K562 (cell line): ENCODE results near the gene KIF25.

Source experiments
- CEBPG ChIP-seq, 3 experiments: fragments of 200-800 bp in 1 of 3; sonication (Bioruptor generic) in 1 of 3; sonication (generic) in 1 of 3; formaldehyde crosslinking in 1 of 3; IDR thresholded peaks in 2 of 3; conservative IDR thresholded peaks in 1 of 3; 2 replicates each; pipeline versions ENCODE4 v1.6.1 to v1.8.0; 2016 to 2022; ENCODE audit warnings: missing compliant biosample characterization in 2 of 3, missing genetic modification characterization in 2 of 3, mild to moderate bottlenecking in 1 of 3, missing genetic modification reagents in 1 of 3
- ETV5 ChIP-seq: sonication (generic); formaldehyde crosslinking; IDR thresholded peaks from 2 replicates; pipeline ENCODE4 v1.4.0; 2020; ENCODE audit warnings: low read depth, mild to moderate bottlenecking, missing genetic modification reagents
- GABPA ChIP-seq: fragments of 200-800 bp; sonication (Bioruptor generic); conservative IDR thresholded peaks from 2 replicates; pipeline ENCODE4 v1.6.1; 2016; ENCODE audit warnings: low read depth, missing genetic modification characterization, missing compliant biosample characterization
- LARP7 ChIP-seq: fragments of 450-650 bp; IDR thresholded peaks from 2 replicates; pipeline ENCODE4 v1.6.1; 2016
- POLR2A ChIP-seq: fragments of 450-650 bp; conservative IDR thresholded peaks from 2 replicates; pipeline ENCODE4 v1.6.1; 2016
- SMAD3 ChIP-seq: fragments of 450-650 bp; formaldehyde crosslinking; conservative IDR thresholded peaks from 2 replicates; pipeline ENCODE4 v1.4.0; 2020; ENCODE audit warnings: mild to moderate bottlenecking
- ZBTB1 ChIP-seq: sonication (generic); formaldehyde crosslinking; IDR thresholded peaks from 2 replicates; pipeline ENCODE4 v1.8.1; 2023; ENCODE audit warnings: missing genetic modification reagents, low read depth, mild to moderate bottlenecking, borderline replicate concordance
- ZNF316 ChIP-seq: fragments of 450-650 bp; IDR thresholded peaks from 2 replicates; pipeline ENCODE4 v1.6.1; 2016
- ZNF384 ChIP-seq: IDR thresholded peaks from 2 replicates; pipeline ENCODE4 v1.6.1; 2012; ENCODE audit warnings: low read depth, low read length, improper control_type of control experiment
- TF ChIP-seq, protein P1 (sequence below), 3 experiments: fragments of 200-800 bp in 1 of 3; sonication (Bioruptor generic) in 1 of 3; sonication (generic) in 1 of 3; formaldehyde crosslinking in 1 of 3; IDR thresholded peaks; 2 replicates each; pipeline versions ENCODE4 v1.6.1 to v1.8.0; 2016 to 2022; ENCODE audit warnings: mild to moderate bottlenecking in 2 of 3, missing compliant biosample characterization in 2 of 3, missing genetic modification characterization in 2 of 3, missing genetic modification reagents in 1 of 3
- TF ChIP-seq, protein P2 (sequence below), 3 experiments: IDR thresholded peaks in 2 of 3; conservative IDR thresholded peaks in 1 of 3; 2 replicates each; pipeline ENCODE4 v1.5.1; 2011 to 2012; ENCODE audit warnings: low read length in 3 of 3, mild to moderate bottlenecking in 3 of 3, control low read depth in 2 of 3, improper control_type of control experiment in 1 of 3, inconsistent platforms in 1 of 3, low read depth in 1 of 3, mixed read lengths in 1 of 3, moderate library complexity in 1 of 3; ENCODE audit not compliant: insufficient read depth in 2 of 3
- TF ChIP-seq, protein P3 (sequence below): fragments of 450-650 bp; conservative IDR thresholded peaks from 2 replicates; pipeline ENCODE4 v1.6.1; 2016; ENCODE audit warnings: missing genetic modification characterization, low read depth, mild to moderate bottlenecking, control low read depth, missing compliant biosample characterization

DNA sequence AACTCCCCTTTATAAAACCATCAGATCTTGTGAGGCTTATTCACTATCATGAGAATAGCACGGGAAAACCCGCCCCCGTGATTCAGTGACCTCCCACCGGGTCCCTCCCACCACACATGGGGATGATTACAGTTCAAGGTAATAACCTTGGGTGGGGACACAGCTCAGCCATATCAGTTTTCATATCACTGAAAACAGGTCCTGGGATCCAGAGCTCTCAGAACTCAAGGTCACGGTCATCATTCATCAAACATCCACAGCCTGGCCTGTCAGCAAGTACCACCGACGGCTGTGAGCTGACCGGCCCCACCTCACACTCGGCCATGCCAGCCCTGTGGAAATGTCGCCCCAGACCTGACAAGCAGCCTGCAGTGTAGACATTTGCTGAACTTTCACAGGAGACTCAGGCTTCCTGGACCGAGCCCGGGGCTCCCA lies 95.6 kb downstream of the KIF25 start:
- TF ChIP-seq, protein P1, sequence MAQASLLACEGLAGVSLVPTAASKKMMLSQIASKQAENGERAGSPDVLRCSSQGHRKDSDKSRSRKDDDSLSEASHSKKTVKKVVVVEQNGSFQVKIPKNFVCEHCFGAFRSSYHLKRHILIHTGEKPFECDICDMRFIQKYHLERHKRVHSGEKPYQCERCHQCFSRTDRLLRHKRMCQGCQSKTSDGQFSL (CRISPR knock-in tag; IDR thresholded peaks at IDR 0.05) = no peak
- TF ChIP-seq, protein P1 (tag; IDR thresholded peaks at IDR 0.05) = no peak
- TF ChIP-seq ETV5 (CRISPR knock-in tag) (no peak), ZNF384 (no peak), SMAD3 (CRISPR knock-in tag) (no peak), ZNF316 (no peak), POLR2A (no peak), GABPA (tag) (no peak), LARP7 (no peak), CEBPG (CRISPR knock-in tag; IDR thresholded peaks at IDR 0.05) (no peak), CEBPG (tag; conservative IDR thresholded peaks at IDR 0.05 in 1 of 2, IDR thresholded peaks at IDR 0.05 in 1 of 2) (no peak), ZBTB1 (CRISPR knock-in tag) (no peak)
- TF ChIP-seq, protein P2, sequence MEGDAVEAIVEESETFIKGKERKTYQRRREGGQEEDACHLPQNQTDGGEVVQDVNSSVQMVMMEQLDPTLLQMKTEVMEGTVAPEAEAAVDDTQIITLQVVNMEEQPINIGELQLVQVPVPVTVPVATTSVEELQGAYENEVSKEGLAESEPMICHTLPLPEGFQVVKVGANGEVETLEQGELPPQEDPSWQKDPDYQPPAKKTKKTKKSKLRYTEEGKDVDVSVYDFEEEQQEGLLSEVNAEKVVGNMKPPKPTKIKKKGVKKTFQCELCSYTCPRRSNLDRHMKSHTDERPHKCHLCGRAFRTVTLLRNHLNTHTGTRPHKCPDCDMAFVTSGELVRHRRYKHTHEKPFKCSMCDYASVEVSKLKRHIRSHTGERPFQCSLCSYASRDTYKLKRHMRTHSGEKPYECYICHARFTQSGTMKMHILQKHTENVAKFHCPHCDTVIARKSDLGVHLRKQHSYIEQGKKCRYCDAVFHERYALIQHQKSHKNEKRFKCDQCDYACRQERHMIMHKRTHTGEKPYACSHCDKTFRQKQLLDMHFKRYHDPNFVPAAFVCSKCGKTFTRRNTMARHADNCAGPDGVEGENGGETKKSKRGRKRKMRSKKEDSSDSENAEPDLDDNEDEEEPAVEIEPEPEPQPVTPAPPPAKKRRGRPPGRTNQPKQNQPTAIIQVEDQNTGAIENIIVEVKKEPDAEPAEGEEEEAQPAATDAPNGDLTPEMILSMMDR (IDR thresholded peaks at IDR 0.05 in 2 of 3, conservative IDR thresholded peaks at IDR 0.05 in 1 of 3; ENCODE audit: insufficient read depth in 2 of 3, low read depth in 1 of 3, low read length in 3 of 3) = no peak
- TF ChIP-seq, protein P3, sequence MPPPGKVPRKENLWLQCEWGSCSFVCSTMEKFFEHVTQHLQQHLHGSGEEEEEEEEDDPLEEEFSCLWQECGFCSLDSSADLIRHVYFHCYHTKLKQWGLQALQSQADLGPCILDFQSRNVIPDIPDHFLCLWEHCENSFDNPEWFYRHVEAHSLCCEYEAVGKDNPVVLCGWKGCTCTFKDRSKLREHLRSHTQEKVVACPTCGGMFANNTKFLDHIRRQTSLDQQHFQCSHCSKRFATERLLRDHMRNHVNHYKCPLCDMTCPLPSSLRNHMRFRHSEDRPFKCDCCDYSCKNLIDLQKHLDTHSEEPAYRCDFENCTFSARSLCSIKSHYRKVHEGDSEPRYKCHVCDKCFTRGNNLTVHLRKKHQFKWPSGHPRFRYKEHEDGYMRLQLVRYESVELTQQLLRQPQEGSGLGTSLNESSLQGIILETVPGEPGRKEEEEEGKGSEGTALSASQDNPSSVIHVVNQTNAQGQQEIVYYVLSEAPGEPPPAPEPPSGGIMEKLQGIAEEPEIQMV (tag) = no peak
